Measurements from ENCODE around the gene RIPK3. TPM values are rescaled to one million over a fixed set of nuclear protein-coding genes. Genes with fewer than 3 reads are reported as not detected.
"Not testable (repeated sequence)": the region's sequence is repeated elsewhere in the genome, so short reads cannot be mapped to it uniquely, and the experiment has no call there.

RIPK3 gene
- 0.22 and 0.51 TPM in 2 replicates for total RNA-seq (2012; rRNA removed)

GRCh38 chr14:24339284-24340151 is at the start of gene RIPK3:
Gene RIPK3 (minus strand): TSS chr14:24339991. CDS start chr14:24339826, 165 bp downstream.
- Histone ChIP-seq H3K9me3 (replicated peaks; ENCODE audit: low read length) (no peaks in the 10 kb centered on the region), H3K4me2 (ENCODE audit: low read length) (no peak within 1 kb of the TSS), H3K9ac (ENCODE audit: low read depth, low read length) (no peak within 1 kb of the TSS), H3K36me3 (ENCODE audit: insufficient read depth, low read length) (no peaks in the 10 kb centered on the region), H3K27me3 (ENCODE audit: control insufficient read depth, insufficient read depth, low read length) (peaks cover 64% of the 10 kb centered on the region), H3K4me1 (ENCODE audit: control insufficient read depth, insufficient read depth, low read length) (peaks cover 5% of the 10 kb centered on the region), H3K4me3 (ENCODE audit: low read length) (no peak within 1 kb of the TSS)

DNA sequence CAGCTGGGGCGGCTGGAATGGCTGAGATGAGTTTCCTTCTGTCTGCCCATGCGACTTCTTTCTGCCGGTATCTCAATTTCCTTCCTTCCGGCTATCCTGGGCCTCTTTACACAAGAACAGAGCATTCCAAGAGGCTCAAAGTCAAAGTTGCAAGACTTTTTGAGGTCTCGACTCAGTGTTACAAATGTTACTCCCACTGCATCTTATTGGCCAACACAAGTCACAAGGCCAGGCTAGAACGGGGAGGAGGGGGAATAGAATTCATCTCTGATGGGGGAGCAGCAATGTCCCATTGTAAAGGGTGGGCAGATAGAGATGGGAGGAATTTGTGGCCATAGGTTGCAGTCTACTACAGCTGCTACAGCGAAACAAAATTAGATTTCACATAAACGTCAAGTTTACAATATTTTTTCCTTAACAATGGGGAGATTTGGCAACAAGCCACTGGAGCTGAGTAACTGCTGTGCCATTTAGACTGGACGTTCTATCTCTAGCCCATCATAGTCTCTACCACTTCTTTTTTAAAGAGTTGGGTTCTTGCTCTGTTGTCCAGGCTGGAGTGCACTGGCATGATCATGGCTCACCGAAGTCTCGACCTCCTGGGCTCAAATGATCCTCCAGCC is 49.5 kb upstream of the RIPK3 start:
- H3K27me3 ChIP-seq (ENCODE audit: control insufficient read depth, insufficient read depth, low read length) = peaks cover 29% of the 10 kb centered on the region
- no peak overlapping the region for H3K9ac ChIP-seq (ENCODE audit: low read depth, low read length)
- peaks cover 21% of the 10 kb centered on the region for H3K4me1 ChIP-seq (ENCODE audit: control insufficient read depth, insufficient read depth, low read length)
- H3K9me3 ChIP-seq (replicated peaks; ENCODE audit: low read length) = no peaks in the 10 kb centered on the region
- no peak overlapping the region for H3K4me2 ChIP-seq (ENCODE audit: low read length)
- H3K4me3 ChIP-seq (ENCODE audit: low read length) = no peak overlapping the region
- H3K36me3 ChIP-seq (ENCODE audit: insufficient read depth, low read length) = no peaks in the 10 kb centered on the region

- H3K4me3 ChIP-seq (ENCODE audit: low read length) = no peak overlapping the region
- peaks cover 21% of the 10 kb centered on the region for H3K4me1 ChIP-seq (ENCODE audit: control insufficient read depth, insufficient read depth, low read length)
- peaks cover 34% of the 10 kb centered on the region for H3K27me3 ChIP-seq (ENCODE audit: control insufficient read depth, insufficient read depth, low read length)
- no peak overlapping the region for H3K9ac ChIP-seq (ENCODE audit: low read depth, low read length)
- H3K4me2 ChIP-seq (ENCODE audit: low read length) = no peak overlapping the region
- H3K36me3 ChIP-seq (ENCODE audit: insufficient read depth, low read length) = no peaks in the 10 kb centered on the region
- no peaks in the 10 kb centered on the region for H3K9me3 ChIP-seq (replicated peaks; ENCODE audit: low read length)
These were observed 48.8 kb upstream of the RIPK3 start for GRCh38 chr14:24388474-24389179.

GRCh38 chr14:24387579-24387978 is 47.8 kb upstream of the RIPK3 start:
- H3K9ac ChIP-seq (ENCODE audit: low read depth, low read length); H3K9me3 ChIP-seq (replicated peaks; ENCODE audit: low read length); H3K4me3 ChIP-seq (ENCODE audit: low read length); H3K4me2 ChIP-seq (ENCODE audit: low read length); H3K36me3 ChIP-seq (ENCODE audit: insufficient read depth, low read length): not testable (repeated sequence)
- Histone ChIP-seq H3K27me3 (ENCODE audit: control insufficient read depth, insufficient read depth, low read length) (peaks cover 34% of the 10 kb centered on the region), H3K4me1 (ENCODE audit: control insufficient read depth, insufficient read depth, low read length) (peaks cover 17% of the 10 kb centered on the region)

DNA sequence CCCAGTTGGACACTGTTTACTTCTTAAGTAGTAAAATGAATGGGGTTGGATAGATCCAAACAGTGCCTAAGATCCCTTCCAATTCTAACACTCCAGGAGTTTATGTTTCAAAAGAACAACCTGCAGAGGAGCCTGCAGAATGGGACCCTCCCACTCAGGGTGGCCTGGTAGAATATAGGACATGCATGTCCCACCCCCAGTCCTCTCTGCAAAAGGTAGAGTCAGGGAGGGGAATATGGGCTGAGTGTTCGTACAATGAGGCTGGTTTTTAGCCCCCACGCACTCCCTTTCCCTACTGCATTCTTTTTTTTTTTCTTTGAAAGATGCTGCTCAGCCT is 47.2 kb upstream of the RIPK3 start:
- H3K36me3 ChIP-seq (ENCODE audit: insufficient read depth, low read length) = no peaks in the 10 kb centered on the region

DNA sequence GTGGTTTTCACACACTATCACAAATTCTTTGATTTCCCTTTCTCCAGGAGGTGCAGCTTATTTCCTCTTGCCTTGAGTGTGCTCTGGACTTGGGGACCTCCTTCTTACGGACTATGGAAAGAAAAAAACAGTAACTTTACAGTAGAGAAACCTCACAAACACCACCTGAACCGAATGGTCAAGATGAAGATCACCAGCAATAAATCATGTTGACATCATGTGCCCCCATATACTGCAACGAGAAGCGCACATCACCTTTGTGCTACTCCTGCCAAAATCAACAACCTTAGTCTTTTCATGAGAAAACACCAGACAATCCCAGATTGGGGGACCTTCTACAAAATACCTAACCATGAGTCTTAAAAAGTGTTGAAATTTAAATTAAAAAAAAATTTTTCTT is 45.7 kb upstream of the RIPK3 start:
- Histone ChIP-seq H3K9me3 (replicated peaks; ENCODE audit: low read length) (no peaks in the 10 kb centered on the region), H3K27me3 (ENCODE audit: control insufficient read depth, insufficient read depth, low read length) (peaks cover 33% of the 10 kb centered on the region), H3K36me3 (ENCODE audit: insufficient read depth, low read length) (no peaks in the 10 kb centered on the region), H3K4me2 (ENCODE audit: low read length) (no peak overlapping the region), H3K9ac (ENCODE audit: low read depth, low read length) (no peak overlapping the region), H3K4me1 (ENCODE audit: control insufficient read depth, insufficient read depth, low read length) (peaks cover 6% of the 10 kb centered on the region), H3K4me3 (ENCODE audit: low read length) (no peak overlapping the region)

More for the DNA sequence above, 47.2 kb upstream of the RIPK3 start:
- H3K9me3 ChIP-seq (replicated peaks; ENCODE audit: low read length) = no peaks in the 10 kb centered on the region
- peaks cover 34% of the 10 kb centered on the region for H3K27me3 ChIP-seq (ENCODE audit: control insufficient read depth, insufficient read depth, low read length)
- no peak overlapping the region for H3K9ac ChIP-seq (ENCODE audit: low read depth, low read length)
- H3K4me1 ChIP-seq (ENCODE audit: control insufficient read depth, insufficient read depth, low read length) = peaks cover 11% of the 10 kb centered on the region
- no peak overlapping the region for H3K4me3 ChIP-seq (ENCODE audit: low read length)
- H3K4me2 ChIP-seq (ENCODE audit: low read length) = no peak overlapping the region

DNA sequence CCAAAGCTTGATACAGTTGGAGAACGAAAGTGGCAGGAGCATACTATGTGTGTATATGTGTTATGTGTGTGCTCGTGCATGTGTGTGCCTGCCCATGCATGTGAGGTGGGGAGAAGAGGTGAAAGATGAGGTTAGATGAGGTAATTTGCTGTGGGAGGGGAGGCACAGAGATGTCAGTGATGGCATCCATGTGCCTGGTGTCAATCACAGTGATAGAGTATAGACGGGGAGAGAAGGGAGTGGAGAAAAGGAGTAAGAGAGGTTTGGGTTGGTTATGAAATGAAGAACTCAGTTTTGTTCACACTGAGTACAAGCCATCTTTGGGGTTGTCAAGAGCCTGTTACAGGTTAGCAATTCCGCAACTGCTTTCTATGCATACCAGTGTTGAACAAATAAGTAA is 44.4 kb upstream of the RIPK3 start:
- no peak overlapping the region for H3K4me3 ChIP-seq (ENCODE audit: low read length)
- no peaks in the 10 kb centered on the region for H3K9me3 ChIP-seq (replicated peaks; ENCODE audit: low read length)
- no peaks in the 10 kb centered on the region for H3K4me1 ChIP-seq (ENCODE audit: control insufficient read depth, insufficient read depth, low read length)
- H3K27me3 ChIP-seq (ENCODE audit: control insufficient read depth, insufficient read depth, low read length) = peaks cover 25% of the 10 kb centered on the region
- no peak overlapping the region for H3K9ac ChIP-seq (ENCODE audit: low read depth, low read length)
- no peaks in the 10 kb centered on the region for H3K36me3 ChIP-seq (ENCODE audit: insufficient read depth, low read length)
- no peak overlapping the region for H3K4me2 ChIP-seq (ENCODE audit: low read length)

DNA sequence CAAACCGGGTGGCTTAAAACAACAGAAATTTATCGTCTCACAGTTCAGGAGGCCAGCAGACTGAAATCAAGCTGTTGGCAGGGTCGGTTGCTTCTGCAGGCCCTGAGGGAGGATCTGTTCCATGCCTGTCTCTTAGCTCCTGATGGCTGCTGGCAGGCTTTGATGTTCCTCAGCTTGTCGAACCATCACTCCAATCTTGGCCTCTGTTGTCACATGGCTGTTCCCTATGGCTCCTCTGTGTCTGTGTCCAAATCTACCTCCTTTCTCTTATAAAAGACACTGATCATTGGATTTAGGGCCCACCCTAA is 42.2 kb upstream of the RIPK3 start:
- no peak overlapping the region for H3K4me3 ChIP-seq (ENCODE audit: low read length)
- no peaks in the 10 kb centered on the region for H3K9me3 ChIP-seq (replicated peaks; ENCODE audit: low read length)
- no peak overlapping the region for H3K4me2 ChIP-seq (ENCODE audit: low read length)
- H3K4me1 ChIP-seq (ENCODE audit: control insufficient read depth, insufficient read depth, low read length) = no peaks in the 10 kb centered on the region
- no peak overlapping the region for H3K9ac ChIP-seq (ENCODE audit: low read depth, low read length)
- H3K36me3 ChIP-seq (ENCODE audit: insufficient read depth, low read length) = peaks cover 10% of the 10 kb centered on the region
- H3K27me3 ChIP-seq (ENCODE audit: control insufficient read depth, insufficient read depth, low read length) = peaks cover 18% of the 10 kb centered on the region

GRCh38 chr14:24381363-24382063 is 41.7 kb upstream of the RIPK3 start:
- Histone ChIP-seq H3K9ac (ENCODE audit: low read depth, low read length) (no peak overlapping the region), H3K9me3 (replicated peaks; ENCODE audit: low read length) (no peaks in the 10 kb centered on the region), H3K36me3 (ENCODE audit: insufficient read depth, low read length) (peaks cover 16% of the 10 kb centered on the region), H3K4me3 (ENCODE audit: low read length) (no peak overlapping the region), H3K4me2 (ENCODE audit: low read length) (no peak overlapping the region), H3K4me1 (ENCODE audit: control insufficient read depth, insufficient read depth, low read length) (no peaks in the 10 kb centered on the region), H3K27me3 (ENCODE audit: control insufficient read depth, insufficient read depth, low read length) (peaks cover 13% of the 10 kb centered on the region)

GRCh38 chr14:24379907-24380730 is 40.3 kb upstream of the RIPK3 start:
- Histone ChIP-seq H3K4me2 (ENCODE audit: low read length) (no peak overlapping the region), H3K4me1 (ENCODE audit: control insufficient read depth, insufficient read depth, low read length) (no peaks in the 10 kb centered on the region), H3K9me3 (replicated peaks; ENCODE audit: low read length) (no peaks in the 10 kb centered on the region), H3K4me3 (ENCODE audit: low read length) (no peak overlapping the region), H3K27me3 (ENCODE audit: control insufficient read depth, insufficient read depth, low read length) (peaks cover 7% of the 10 kb centered on the region), H3K9ac (ENCODE audit: low read depth, low read length) (no peak overlapping the region), H3K36me3 (ENCODE audit: insufficient read depth, low read length) (peaks cover 25% of the 10 kb centered on the region)
